ENCODE results near the gene CNNM1.

Gene CNNM1

DNA sequence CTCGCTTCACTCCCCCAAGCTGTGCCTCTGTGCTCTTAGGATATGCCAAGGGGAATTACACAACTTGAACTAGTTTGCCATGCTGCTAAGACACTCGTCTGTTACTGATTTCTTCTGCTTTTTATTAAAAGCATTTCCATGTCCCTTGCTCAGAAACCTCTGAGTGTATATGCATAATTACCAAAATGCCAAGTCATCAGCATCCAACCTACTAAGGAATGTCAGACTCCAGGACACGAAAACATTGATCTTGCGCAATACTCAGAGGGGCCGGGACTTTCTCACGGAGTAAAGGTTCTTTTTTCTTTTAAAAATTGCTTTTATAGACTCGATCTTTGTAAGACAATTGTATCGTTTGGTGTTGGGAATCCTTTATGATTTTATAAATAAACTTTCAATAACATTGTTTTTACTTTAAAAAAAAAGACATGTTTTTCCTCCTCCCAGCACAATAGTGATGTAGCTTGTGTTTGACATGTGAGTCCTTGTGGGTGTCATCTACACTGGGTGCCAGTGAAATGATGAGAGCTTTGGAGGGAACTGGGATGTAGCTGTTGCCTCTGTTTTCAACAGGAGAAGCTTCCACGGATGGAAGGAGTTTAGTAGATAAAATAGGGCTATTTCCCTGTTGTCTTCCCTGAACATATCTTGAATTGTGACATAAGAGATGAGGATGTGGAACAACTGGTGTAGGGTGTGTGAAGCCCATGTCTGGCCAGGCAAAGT is 43.6 kb downstream of the CNNM1 start:
- no peak for TF ChIP-seq GATA3 (IDR thresholded peaks at IDR 0.05; ENCODE audit: low read depth, low read length)
- no peak for TF ChIP-seq GATA2 (IDR thresholded peaks at IDR 0.05; ENCODE audit: low read depth, low read length)

DNA sequence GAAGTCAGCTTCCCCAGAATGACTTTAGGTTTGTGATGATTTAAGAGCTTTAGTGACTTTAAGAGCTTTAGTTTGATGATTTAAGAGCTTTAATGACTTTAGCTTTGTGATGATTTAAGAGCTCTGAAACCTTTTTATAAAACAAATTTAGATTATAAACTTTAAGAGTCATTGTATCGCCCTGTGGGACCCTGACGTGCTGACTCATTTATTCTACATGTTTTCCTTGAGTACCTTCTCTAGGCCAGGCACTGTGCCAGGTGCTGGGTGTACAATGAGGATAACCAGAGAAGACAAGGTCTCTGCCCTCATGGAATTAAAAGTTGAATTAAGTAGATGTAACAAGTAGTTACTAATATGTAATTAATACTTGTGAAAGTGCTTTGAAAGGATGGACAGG is 45.4 kb downstream of the CNNM1 start:
- TF ChIP-seq GATA2 (IDR thresholded peaks at IDR 0.05; ENCODE audit: low read depth, low read length), result no peak
- TF ChIP-seq GATA3 (IDR thresholded peaks at IDR 0.05; ENCODE audit: low read depth, low read length), result no peak

DNA sequence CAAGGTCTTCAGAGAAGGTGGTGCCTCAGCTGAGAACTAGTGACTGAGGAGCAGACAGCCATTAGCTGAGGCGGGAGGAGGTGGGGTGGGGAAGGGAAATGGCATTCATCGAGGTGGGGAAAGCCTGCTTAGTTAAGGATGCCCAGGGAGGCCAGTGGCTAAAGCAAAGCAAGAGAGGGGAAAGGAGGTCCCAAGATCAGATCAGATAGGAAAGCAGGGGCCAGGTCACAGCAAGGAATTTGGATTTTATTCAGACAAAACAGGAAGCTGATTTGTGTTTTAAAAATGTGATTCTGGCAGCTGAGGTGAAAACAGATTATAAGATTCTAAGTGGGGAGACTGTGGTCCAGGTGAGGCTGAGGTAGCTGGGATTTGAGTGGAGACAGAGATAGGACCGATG is 45.8 kb downstream of the CNNM1 start:
- TF ChIP-seq GATA3 (IDR thresholded peaks at IDR 0.05; ENCODE audit: low read depth, low read length) (no peak), GATA2 (IDR thresholded peaks at IDR 0.05; ENCODE audit: low read depth, low read length) (no peak)

GRCh38 chr10:99375426-99375825 is 46.3 kb downstream of the CNNM1 start:
- TF ChIP-seq GATA3 (IDR thresholded peaks at IDR 0.05; ENCODE audit: low read depth, low read length) (no peak), GATA2 (IDR thresholded peaks at IDR 0.05; ENCODE audit: low read depth, low read length) (no peak)

DNA sequence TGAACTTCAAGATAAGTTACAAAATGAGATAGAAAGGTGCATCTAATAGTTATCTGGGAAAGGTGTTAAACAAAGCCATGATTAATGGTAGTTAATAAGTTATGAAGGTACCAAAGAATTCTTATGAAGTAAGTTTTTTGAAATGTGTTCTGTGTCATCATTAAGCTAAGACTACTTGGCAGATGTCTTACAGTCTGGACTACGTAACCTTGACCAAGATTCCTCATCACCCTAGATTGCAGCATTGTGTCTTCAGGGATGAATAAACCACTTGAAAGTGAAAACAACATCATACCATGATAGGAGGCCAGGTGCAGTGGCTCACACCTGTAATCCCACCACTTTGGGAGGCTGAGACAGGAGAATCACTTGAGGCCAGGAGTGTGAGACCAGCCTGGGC is 53.0 kb downstream of the CNNM1 start:
- no peak for TF ChIP-seq GATA3 (IDR thresholded peaks at IDR 0.05; ENCODE audit: low read depth, low read length)
- TF ChIP-seq GATA2 (IDR thresholded peaks at IDR 0.05; ENCODE audit: low read depth, low read length), result no peak

GRCh38 chr10:99387071-99387470 is 57.9 kb downstream of the CNNM1 start:
- TF ChIP-seq GATA2 (IDR thresholded peaks at IDR 0.05; ENCODE audit: low read depth, low read length) (no peak), GATA3 (IDR thresholded peaks at IDR 0.05; ENCODE audit: low read depth, low read length) (no peak)

DNA sequence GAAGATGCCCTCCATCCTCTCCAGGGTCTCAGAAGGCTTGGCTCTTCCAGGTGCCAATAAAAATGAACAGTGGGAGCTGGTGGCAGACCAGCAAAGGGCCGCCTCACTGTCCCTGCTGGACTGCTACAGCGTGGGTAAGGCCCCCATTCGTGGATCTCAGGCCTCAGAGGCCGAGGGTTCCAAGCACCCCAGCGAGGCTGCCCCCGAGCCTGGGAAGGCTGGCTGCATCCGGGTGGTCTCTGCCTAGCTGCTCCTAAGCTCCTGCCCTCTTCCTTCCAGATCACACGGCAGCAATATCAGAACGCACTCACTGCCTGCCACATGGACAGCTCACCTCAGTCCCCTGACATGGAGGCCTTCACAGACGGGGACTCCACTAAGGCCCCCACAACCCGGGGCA is 58.4 kb downstream of the CNNM1 start:
- TF ChIP-seq GATA3 (IDR thresholded peaks at IDR 0.05; ENCODE audit: low read depth, low read length) (no peak), GATA2 (IDR thresholded peaks at IDR 0.05; ENCODE audit: low read depth, low read length) (no peak)

DNA sequence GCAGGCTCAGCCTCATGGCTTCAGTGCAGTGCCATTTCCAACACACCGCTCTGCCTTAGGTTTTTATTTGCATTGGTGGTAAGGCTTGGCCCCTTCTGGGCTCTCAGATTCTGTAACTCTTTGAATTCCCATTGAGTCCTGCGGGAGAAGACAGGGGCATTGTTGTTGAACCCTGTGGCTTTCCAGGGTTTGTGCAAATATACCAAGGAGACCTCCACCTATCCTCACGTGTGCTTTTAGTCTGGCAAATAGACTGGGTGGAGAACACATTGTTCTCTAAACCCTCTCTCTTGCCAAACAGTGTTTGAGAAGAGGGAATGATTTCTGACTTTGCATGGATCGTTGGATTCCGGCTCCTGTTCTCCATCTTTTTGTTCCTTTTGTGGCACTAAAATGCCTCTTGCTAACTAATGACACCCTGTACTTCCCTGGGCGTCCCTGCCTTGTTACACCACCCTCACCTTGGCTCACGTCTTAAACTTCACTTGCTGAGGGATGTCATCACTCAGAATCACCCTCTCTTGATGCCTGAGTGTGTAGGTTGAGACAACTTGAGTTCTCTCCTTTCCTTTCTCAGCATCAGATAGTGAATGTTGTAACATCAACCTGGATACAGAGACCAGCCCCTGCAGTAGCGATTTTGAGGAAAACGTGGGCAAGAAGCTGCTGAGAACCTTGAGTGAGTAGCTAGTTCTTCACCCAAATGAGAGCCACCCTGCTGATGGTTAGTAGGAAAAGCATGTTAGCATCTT is 60.7 kb downstream of the CNNM1 start:
- TF ChIP-seq GATA3 (IDR thresholded peaks at IDR 0.05; ENCODE audit: low read depth, low read length) (no peak), GATA2 (IDR thresholded peaks at IDR 0.05; ENCODE audit: low read depth, low read length) (no peak)

DNA sequence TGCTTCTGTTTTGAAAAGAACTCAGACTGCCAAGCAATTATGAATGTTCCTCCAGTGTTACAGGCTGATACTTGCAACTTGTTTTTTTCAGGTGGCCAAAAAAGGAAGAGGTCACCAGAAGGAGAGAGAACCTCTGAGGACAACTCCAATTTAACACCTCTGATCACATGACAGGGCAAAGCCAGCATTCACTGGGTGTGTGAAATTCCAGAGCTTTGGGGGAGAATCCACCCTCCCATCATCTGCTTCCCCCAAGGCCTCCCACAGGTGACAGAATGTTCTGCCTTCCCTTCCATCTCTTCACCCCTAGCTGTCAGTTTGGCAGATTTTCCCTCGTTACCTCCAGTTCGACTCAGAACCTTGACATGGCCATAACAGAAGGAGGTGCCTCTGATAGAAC is 62.2 kb downstream of the CNNM1 start:
- TF ChIP-seq GATA3 (IDR thresholded peaks at IDR 0.05; ENCODE audit: low read depth, low read length), result no peak
- no peak for TF ChIP-seq GATA2 (IDR thresholded peaks at IDR 0.05; ENCODE audit: low read depth, low read length)

DNA sequence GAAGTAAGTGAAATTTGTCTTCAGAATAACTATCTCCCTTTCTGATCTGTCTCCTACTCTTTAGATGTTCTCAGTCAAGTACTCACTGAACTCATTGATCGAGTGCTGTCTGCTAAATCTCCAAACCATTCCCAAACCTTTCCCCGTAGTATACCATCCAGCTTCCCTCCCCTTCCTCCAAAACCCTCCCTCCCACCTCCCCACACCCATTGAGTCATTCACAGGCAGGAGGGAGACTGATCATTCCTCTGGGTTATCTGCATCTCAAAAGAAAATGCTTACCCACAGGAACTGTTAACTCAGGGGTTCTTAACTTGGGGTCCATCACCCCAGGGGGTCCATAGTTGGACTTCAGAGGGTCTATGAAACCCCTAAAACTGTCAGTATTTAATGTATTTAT is 63.9 kb downstream of the CNNM1 start:
- no peak for TF ChIP-seq GATA2 (IDR thresholded peaks at IDR 0.05; ENCODE audit: low read depth, low read length)
- no peak for TF ChIP-seq GATA3 (IDR thresholded peaks at IDR 0.05; ENCODE audit: low read depth, low read length)

DNA sequence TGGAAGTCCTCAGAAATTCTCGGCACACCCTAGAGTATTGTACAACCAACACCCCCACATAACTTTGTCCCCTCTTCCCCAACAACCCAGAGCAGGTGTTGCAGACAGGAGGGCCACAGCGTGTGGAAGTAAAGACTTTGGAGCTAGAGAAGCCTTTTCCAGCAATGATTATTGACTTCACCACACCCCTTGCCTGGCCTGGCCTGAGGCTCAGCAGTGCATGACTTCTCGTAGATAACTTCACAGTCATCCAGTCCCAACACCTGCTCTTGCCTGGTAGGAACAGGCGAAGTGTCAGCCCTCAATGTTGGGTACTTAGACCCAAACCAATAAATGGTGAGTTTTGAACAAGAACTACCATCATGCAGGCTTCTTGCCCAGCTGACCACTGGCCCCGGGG is 64.5 kb downstream of the CNNM1 start:
- no peak for TF ChIP-seq GATA3 (IDR thresholded peaks at IDR 0.05; ENCODE audit: low read depth, low read length)
- no peak for TF ChIP-seq GATA2 (IDR thresholded peaks at IDR 0.05; ENCODE audit: low read depth, low read length)

DNA sequence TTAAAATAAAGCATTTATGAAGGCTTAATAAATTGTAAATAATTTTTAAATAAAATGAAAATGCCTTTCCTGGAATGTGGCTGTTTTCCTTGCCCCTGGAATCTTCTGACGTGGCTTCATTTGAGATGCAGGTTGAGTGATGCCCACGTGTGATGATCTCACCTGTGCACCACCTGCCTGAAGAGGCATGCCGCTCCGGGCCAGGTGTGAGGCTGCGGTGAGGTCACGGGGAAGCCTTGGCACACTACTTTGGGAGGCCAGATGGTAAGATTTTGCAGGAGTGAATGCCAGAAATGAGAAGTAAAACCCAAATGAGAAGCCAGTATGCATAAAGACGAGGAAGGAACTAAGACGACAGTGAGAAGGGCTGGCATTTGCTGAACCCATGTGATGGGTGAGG is 65.1 kb downstream of the CNNM1 start:
- TF ChIP-seq GATA3 (IDR thresholded peaks at IDR 0.05; ENCODE audit: low read depth, low read length) (no peak), GATA2 (IDR thresholded peaks at IDR 0.05; ENCODE audit: low read depth, low read length) (no peak)

DNA sequence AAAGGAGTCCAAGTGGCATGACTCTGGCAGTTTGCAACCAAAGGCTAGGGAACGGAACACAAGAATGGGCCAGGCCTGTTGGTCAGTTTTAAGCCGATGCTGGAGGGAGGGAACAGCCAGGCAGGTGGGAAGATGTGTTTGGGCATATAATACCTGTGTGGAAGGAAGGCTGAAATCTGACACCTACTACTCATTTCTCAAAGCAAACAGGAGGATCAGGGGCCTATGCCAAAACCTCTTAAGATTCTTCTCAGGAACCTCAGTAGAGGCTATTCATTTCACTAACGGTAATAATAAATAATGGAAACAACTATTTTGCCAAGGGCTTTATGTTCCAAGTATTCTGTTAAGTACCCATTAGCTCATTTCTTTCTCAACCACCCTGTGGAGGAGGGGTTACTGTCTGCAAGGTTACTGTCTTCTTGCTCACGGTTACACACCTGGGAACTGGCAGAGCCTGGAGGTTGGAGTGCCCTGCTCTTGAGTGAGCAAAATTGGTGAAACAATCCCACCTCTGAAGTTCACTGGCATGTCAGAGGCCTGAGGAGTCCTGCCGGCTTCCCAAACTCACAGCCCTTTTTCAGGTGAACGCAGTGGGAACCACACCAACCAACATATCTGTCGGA is 65.7 kb downstream of the CNNM1 start:
- TF ChIP-seq GATA3 (IDR thresholded peaks at IDR 0.05; ENCODE audit: low read depth, low read length), result no peak
- no peak for TF ChIP-seq GATA2 (IDR thresholded peaks at IDR 0.05; ENCODE audit: low read depth, low read length)

DNA sequence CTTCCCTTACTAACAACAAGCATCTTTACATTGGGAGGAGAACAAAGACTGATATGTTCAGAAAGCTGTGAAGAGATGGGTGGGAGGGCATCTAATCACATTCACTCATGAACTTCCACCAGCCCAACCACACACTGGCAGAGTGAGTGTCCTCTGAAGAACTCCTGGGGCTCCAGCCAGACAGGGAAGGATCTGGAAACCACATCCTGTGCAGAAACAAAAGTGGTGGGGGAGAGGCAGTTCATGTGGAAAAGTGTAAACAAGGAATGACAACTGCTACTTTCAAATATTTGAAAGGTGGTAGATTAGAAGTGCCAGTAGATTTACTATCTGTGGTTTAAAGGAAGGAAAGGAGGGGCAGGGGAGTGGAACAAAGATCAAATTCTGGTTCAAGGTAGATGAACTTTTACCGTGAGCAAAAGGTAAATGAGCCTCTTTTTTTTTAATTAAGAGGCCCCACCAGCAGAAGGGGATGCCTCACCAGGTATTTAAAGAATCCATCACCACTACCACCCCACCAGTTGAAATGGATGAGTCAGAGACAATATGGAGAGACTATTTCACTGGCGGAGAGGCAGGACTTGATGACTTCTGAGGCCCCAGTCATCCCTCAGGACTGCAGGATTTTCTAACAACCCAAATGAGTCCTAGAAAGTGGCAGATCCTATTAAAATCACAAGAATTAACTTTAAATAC is 66.7 kb downstream of the CNNM1 start:
- TF ChIP-seq GATA2 (IDR thresholded peaks at IDR 0.05; ENCODE audit: low read depth, low read length) (no peak), GATA3 (IDR thresholded peaks at IDR 0.05; ENCODE audit: low read depth, low read length) (no peak)
